HG03159 (cell line): ENCODE data around the gene CCDC88A.

Experiments used
- ATAC-seq: cut with Tn5 transposase; IDR thresholded peaks from one replicate; pipeline ENCODE4 v1.9.1; 2021; ENCODE audit warnings: mild to moderate bottlenecking, moderate library complexity; ENCODE audit not compliant: unreplicated experiment

CCDC88A gene

GRCh38 chr2:55422876-55423665 lies 3.4 kb upstream of the CCDC88A start:
- no peak for ATAC-seq

- no peak for ATAC-seq
Observed at GRCh38 chr2:55421326-55421725, 1.7 kb upstream of the CCDC88A start.

- ATAC-seq: no peak
Observed at GRCh38 chr2:55420871-55421270, 1.2 kb upstream of the CCDC88A start.

DNA sequence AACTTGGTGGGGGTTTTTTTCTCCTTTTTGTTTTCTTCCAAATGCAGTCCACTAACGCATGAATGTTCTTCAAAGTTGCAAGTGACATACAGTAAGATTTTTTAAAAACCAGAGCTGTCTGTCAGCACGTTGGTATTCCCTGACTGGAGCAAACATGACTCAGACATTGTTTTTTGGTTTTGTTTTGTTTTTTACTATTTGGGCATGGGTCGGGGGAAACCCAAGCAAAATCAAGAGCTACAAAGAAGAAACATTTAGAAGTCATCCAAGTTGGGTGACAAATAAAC lies 726 bp upstream of the CCDC88A start:
- ATAC-seq: no peak

- peak; percentile 22 for ATAC-seq
Observed at GRCh38 chr2:55419233-55419678, 400 bp downstream of the CCDC88A start.

DNA sequence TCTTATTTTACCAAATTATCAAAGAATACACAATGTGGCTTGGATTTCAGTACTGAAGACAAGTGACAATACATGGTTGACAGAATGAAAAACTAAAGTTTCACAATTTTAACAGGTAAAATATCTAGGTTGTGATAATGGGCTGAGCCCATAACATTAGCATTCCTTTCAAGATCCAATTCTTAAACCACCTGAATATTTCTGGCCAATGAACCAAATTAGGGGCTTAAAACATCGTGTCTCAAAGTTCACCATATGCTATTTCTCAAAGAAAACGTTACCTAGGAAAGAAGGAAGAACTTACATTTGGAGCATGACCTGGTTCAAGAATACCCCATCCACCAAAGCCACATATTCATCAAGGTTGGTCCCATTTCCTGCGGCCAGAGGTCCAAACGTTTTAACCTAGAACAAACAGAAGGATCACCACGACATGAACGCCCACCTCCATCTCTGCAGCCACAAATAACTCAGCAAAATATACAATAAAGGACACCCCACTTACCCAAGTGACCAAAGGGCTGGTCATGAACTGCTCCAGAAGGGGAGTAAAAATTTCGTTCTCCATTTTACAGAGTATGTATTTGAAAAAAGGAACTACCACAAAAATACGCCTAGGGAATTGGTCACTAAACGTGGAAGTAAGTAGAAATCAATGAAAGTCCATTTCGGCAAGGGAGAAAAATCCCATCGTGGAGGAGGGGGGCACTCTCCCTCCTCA lies 984 bp downstream of the CCDC88A start:
- no peak for ATAC-seq

- no peak for ATAC-seq
Observed at GRCh38 chr2:55418072-55418471, 1.6 kb downstream of the CCDC88A start.

GRCh38 chr2:55416786-55417568 lies 2.7 kb downstream of the CCDC88A start:
- ATAC-seq: no peak

- ATAC-seq: no peak
Observed at GRCh38 chr2:55415300-55415699, 4.4 kb downstream of the CCDC88A start.

DNA sequence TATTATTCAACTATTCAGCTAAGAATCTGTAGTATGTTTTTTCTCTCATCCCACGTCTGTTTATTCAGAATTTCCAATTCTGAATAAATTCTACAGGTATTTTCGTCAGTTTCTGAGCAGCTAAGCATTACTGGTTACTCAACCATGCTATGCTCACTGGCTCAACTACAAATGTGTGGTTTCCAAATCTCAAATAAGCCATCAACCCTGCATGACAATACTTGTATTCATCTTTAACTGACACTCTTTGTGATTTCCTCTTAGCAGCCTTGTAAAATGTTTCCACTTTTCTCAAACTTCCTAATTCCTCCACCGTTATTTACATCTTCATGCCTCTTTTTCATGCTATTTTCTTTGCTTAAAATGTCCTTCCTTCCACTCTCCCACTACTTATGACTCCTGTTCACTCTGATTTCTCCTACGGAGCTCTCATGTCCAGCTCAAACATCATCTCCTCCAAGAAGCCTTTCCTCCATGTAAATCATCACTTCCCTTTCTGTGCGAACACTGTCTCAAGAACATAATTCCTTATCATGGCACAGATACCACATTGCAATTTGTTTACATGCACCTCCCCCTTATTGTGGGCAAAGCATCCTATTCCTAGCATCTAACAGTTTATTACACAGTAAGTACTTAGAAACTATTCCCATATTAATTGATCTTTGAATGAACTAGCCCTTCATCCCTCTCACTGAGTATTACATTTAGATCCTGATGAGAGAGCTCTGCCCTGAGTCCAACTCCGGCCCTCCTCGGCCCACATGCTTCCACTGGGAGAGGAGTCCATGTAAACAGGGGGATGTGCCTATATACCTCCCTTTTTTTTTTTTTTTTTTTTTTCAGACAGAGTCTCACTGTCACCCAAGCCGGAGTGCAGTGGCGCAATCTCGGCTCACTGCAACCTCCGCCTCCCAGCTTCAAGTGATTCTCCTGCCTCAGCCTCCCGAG lies 10.5 kb downstream of the CCDC88A start:
- ATAC-seq: no peak

- ATAC-seq: no peak
Observed at GRCh38 chr2:55408098-55408882, 11.4 kb downstream of the CCDC88A start.

DNA sequence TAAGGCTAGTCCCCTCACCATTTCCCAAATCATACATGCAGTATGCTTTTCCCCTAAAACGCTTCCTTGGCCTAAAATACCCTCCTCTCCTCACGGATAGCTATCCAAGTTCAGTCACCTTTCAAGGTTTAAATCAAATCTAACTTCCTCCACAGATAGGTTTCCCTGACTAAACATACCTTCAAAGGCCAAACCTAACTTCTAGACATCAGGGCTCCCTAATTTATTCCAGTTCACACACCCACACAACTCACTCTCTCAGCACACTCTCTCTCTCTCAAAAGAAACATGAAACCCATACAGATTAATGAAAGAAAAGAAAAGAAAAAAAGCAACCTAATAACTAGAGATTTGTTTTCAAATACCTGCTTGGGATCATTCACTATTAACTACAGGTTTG lies 14.5 kb downstream of the CCDC88A start:
- ATAC-seq: no peak

DNA sequence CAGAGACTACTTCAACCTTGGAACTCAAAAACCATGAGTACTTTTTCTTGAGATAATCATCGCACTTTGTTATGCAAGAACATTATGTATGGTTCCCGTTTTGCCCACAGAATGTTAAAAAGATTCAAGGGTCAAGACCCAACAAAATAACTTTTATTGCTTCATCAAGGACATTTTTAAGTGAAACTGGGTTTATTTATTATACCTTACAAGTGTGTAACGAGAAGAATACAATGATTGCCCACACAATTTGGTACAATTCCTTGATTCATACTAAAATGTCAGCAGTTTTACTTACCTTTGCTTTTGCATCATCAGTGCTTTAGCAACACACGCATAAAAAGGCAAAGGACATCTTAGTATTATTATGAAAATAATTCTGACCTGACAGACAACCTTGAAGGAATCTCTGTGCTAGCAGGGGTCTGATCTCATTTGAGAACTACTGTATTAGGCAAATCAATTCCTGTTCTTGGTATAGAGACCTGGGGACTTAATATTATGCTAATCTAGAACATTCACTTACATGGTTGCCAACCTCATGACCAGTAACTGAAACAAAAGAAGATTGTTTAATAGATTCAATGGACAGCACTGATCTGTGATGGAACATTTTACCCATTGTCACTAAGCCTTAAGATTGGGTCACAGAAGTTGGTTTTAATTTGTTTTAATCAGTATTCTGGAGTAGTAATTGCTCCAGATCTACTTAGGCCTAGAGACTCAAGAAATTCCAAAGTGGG lies 16.2 kb downstream of the CCDC88A start:
- no peak for ATAC-seq

DNA sequence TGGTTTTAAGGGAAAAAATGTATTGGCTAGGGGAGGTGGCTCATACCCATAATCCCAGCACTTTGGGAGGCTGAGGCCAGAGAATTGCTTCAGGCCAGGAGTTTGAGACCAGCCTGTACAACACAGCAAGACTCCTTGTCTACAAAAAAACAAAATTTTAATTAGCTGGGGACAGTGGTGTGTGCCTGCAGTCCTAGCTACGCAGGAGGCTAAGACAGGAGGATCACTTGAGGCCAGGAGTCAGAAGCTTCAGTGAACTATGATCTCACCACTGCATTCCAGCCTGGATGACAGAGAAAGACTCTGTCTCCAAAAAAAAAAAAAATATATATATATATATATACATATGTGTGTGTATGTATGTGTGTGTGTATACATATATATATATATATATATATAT lies 18.5 kb downstream of the CCDC88A start:
- ATAC-seq: no peak

- no peak for ATAC-seq
Observed at GRCh38 chr2:55400332-55400731, 19.3 kb downstream of the CCDC88A start.

- no peak for ATAC-seq
Observed at GRCh38 chr2:55399815-55400214, 19.8 kb downstream of the CCDC88A start.

GRCh38 chr2:55395724-55396605 lies 23.7 kb downstream of the CCDC88A start:
- no peak for ATAC-seq

GRCh38 chr2:55391615-55392242 lies 27.9 kb downstream of the CCDC88A start:
- ATAC-seq: no peak
